Fibroblast of skin of right biceps (primary cell): ENCODE measurements around the gene LCP2.

Experiments
- DNase-seq: peaks from one replicate; pipeline ENCODE4 v3.0.0-alpha.2; 2013

LCP2 gene

GRCh38 chr5:170206216-170206615, 91.4 kb downstream of the LCP2 start:
- no peak for DNase-seq

- DNase-seq = no peak
Measured at GRCh38 chr5:170204202-170204601, 93.4 kb downstream of the LCP2 start.

DNA sequence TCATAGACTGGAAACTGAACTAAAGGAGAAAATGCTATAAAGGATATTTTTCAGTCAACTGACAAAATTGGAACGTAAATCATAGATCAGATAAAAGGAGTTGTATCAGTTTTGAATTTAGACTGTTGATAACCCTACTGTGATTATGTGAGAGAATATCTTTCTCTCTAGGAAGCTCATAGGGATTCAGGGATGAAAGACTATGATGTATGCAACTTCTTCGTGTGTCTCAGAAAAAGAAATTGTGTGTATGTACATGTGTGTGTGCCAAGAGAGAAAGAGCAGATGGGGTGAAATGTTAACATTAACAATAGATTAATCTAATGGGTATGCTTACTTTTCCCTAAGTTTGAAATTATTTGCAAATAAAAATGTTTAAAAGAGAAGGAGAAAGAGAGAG, 95.5 kb downstream of the LCP2 start:
- no peak for DNase-seq

- no peak for DNase-seq
Measured at GRCh38 chr5:170201311-170201710, 96.3 kb downstream of the LCP2 start.

GRCh38 chr5:170200876-170201275, 96.7 kb downstream of the LCP2 start:
- no peak for DNase-seq
